OCI-LY7 (cell line): ENCODE data around the gene ZNF438. TPM values are rescaled to one million over a fixed set of nuclear protein-coding genes. Genes with fewer than 3 reads are reported as not detected.

Experiments
- BruUV-seq: library from RNA; stranded (reverse); fragments of 400-500 nt; replicated peaks from 2 replicates; lab custom pipeline; 2021; lab: Mats Ljungman, UMichigan
- CTCF ChIA-PET: fragments of 300-600 bp; sonication (Branson Sonifier 250); formaldehyde crosslinking; loops from one replicate; lab custom pipeline; 2022; ENCODE audit warnings: antibody characterized with exemption; ENCODE audit not compliant: unreplicated experiment; lab: Charles Lee
- POLR2A ChIA-PET: fragments of 300-600 bp; sonication (Branson Sonifier 250); formaldehyde crosslinking; loops from one replicate; lab custom pipeline; 2022; ENCODE audit warnings: antibody characterized with exemption; lab: Charles Lee
- DNase-seq: peaks from one replicate; pipeline ENCODE4 v3.0.0-alpha.2; 2015; ENCODE audit warnings: low spot score
- H2AFZ ChIP-seq: fragments of 200-600 bp; sonication (generic), shearing (Covaris generic); 2 replicates; pipeline ENCODE4 v1.6.1; 2014; ENCODE audit warnings: mild to moderate bottlenecking, antibody characterized with exemption, low read length, moderate library complexity
- H3K27ac ChIP-seq: fragments of 200-600 bp; sonication (generic); 2 replicates; pipeline ENCODE4 v1.5.1; 2014; ENCODE audit warnings: mixed run types, low read depth, mild to moderate bottlenecking, moderate library complexity, low read length, inconsistent platforms; ENCODE audit not compliant: poor library complexity, severe bottlenecking
- H3K36me3 ChIP-seq: fragments of 200-600 bp; sonication (generic); 2 replicates; pipeline ENCODE4 v1.6.1; 2014; ENCODE audit warnings: mild to moderate bottlenecking, antibody characterized with exemption, low read length, moderate library complexity, mixed read lengths; ENCODE audit not compliant: insufficient read depth
- H3K4me1 ChIP-seq: fragments of 200-600 bp; sonication (generic); 2 replicates; pipeline ENCODE4 v1.5.1; 2014; ENCODE audit warnings: mild to moderate bottlenecking, low read length; ENCODE audit not compliant: insufficient read depth, poor library complexity, severe bottlenecking
- H3K4me2 ChIP-seq: fragments of 200-600 bp; sonication (generic); 2 replicates; pipeline ENCODE4 v1.6.1; 2014; ENCODE audit warnings: mild to moderate bottlenecking, low read length
- H3K4me3 ChIP-seq: fragments of 200-600 bp; sonication (generic); 2 replicates; pipeline ENCODE4 v1.5.1; 2014; ENCODE audit warnings: mild to moderate bottlenecking, low read depth, low read length; ENCODE audit not compliant: poor library complexity, severe bottlenecking
- H3K79me2 ChIP-seq: fragments of 200-600 bp; sonication (generic); 2 replicates; pipeline ENCODE4 v1.6.1; 2016; ENCODE audit warnings: low read depth, mild to moderate bottlenecking, low read length, moderate library complexity, mixed read lengths; ENCODE audit not compliant: insufficient read depth
- H3K9me2 ChIP-seq: fragments of 200-600 bp; sonication (generic); 2 replicates; pipeline ENCODE4 v1.6.1; 2016; ENCODE audit warnings: mild to moderate bottlenecking, low read length, mixed read lengths; ENCODE audit not compliant: insufficient read depth
- H3K9me3 ChIP-seq: fragments of 200-600 bp; sonication (generic); 2 replicates; pipeline ENCODE4 v1.6.1; 2014; ENCODE audit warnings: mild to moderate bottlenecking, mixed run types, low read length, mixed read lengths
- H4K20me1 ChIP-seq: fragments of 200-600 bp; sonication (generic); 2 replicates; pipeline ENCODE4 v1.6.1; 2014; ENCODE audit warnings: mild to moderate bottlenecking, antibody characterized with exemption, low read length, moderate library complexity, mixed read lengths; ENCODE audit not compliant: insufficient read depth
- CTCF ChIP-seq: fragments of 200-600 bp; sonication (generic); conservative IDR thresholded peaks from 2 replicates; pipeline ENCODE4 v1.5.1; 2014; ENCODE audit warnings: mild to moderate bottlenecking, antibody characterized with exemption, low read length, moderate library complexity, mixed read lengths
- EZH2phosphoT487 ChIP-seq: fragments of 200-600 bp; sonication (generic); IDR thresholded peaks from 2 replicates; pipeline ENCODE4 v1.6.1; 2018; ENCODE audit warnings: low read depth, borderline replicate concordance, mild to moderate bottlenecking, mixed run types, antibody characterized with exemption, low read length, moderate library complexity, mixed read lengths
- intact Hi-C: fragments of 100-400 bp; cut with micrococcal nuclease; formaldehyde crosslinking; loops from one replicate; pipeline ENCODE4 v1.10.0; 2022; ENCODE audit not compliant: unreplicated experiment
- total RNA-seq, 2 experiments: library from RNA; depleted of rRNA in 1 of 2; stranded (reverse); fragments of >200 nt in 1 of 2; shearing (Covaris generic) in 1 of 2; gene quantifications; 2 replicates each; pipeline ENCODE4 v1.2.3, GENCODE V29; 2014 to 2022

Gene ZNF438
- total RNA-seq, 2 experiments from 2014 or later = 2.0 to 2.5 TPM

- Histone ChIP-seq H2AFZ (no peak overlapping the region), H3K4me3 (no peak overlapping the region), H3K9me2 (no peaks in the 10 kb centered on the region), H3K9me3 (no peaks in the 10 kb centered on the region), H4K20me1 (no peaks in the 10 kb centered on the region), H3K79me2 (no peaks in the 10 kb centered on the region), H3K4me1 (no peaks in the 10 kb centered on the region), H3K27ac (no peak overlapping the region), H3K36me3 (no peaks in the 10 kb centered on the region), H3K4me2 (no peak overlapping the region)
- TF ChIP-seq EZH2phosphoT487 = no peak
- no peak for TF ChIP-seq CTCF
- ChIA-PET CTCF (no interaction called here), POLR2A (no interaction called here)
- no TSS peak for BruUV-seq
- no peak for DNase-seq
- intact Hi-C loops = no loop called here
Measured at GRCh38 chr10:30842894-30843293, 188.8 kb downstream of the ZNF438 start.

- Histone ChIP-seq H3K9me2 (no peaks in the 10 kb centered on the region), H3K9me3 (no peaks in the 10 kb centered on the region), H2AFZ (no peak overlapping the region), H3K27ac (no peak overlapping the region), H3K4me1 (no peaks in the 10 kb centered on the region), H3K36me3 (no peaks in the 10 kb centered on the region), H3K4me3 (no peak overlapping the region), H4K20me1 (no peaks in the 10 kb centered on the region), H3K79me2 (no peaks in the 10 kb centered on the region), H3K4me2 (no peak overlapping the region)
- BruUV-seq = no TSS peak
- DNase-seq = no peak
- ChIA-PET CTCF (no interaction called here), POLR2A (no interaction called here)
- intact Hi-C loops = no loop called here
- TF ChIP-seq EZH2phosphoT487 (no peak), CTCF (no peak)
Measured at GRCh38 chr10:30842185-30842584, 189.5 kb downstream of the ZNF438 start.

GRCh38 chr10:30840395-30841050 is 191.1 kb downstream of the ZNF438 start:
- Histone ChIP-seq H3K27ac (no peak overlapping the region), H2AFZ (no peak overlapping the region), H3K4me2 (no peak overlapping the region), H3K9me2 (no peaks in the 10 kb centered on the region), H3K4me1 (no peaks in the 10 kb centered on the region), H4K20me1 (no peaks in the 10 kb centered on the region), H3K4me3 (no peak overlapping the region), H3K9me3 (no peaks in the 10 kb centered on the region), H3K79me2 (no peaks in the 10 kb centered on the region), H3K36me3 (no peaks in the 10 kb centered on the region)
- no peak for DNase-seq
- CTCF ChIA-PET = no interaction called here
- no TSS peak for BruUV-seq
- intact Hi-C loops = no loop called here
- POLR2A ChIA-PET = interaction anchor here (0.7 kb wide), 1 partner anchor 666 kb away, joined by 3 read pairs; no protein-coding TSS in a partner anchor
- TF ChIP-seq CTCF (no peak), EZH2phosphoT487 (no peak)
